ENCODE results near the gene RAX2. TPM values are rescaled to one million over a fixed set of nuclear protein-coding genes. Genes with fewer than 3 reads are reported as not detected.

The RAX2 gene
- total and polyA plus RNA-seq, 2 of the 8 experiments (the other 6 are each of a cell fraction or from before 2014, with no cell fraction given): 0.08 TPM; not detected in 1

- Histone ChIP-seq H2AK5ac (ENCODE audit: low read depth, low read length) (no peak within 1 kb of the TSS), H3K79me1 (ENCODE audit: low read depth, low read length) (peaks cover 3% of the 10 kb centered on the region; the same call in 1 of the 2 replicates), H3K36me3 (ENCODE audit: control insufficient read depth in 2 of 4, insufficient read depth in 4 of 4, low read length in 3 of 4) (peaks cover 0 to 7% (median 4%) of the 10 kb centered on the region in 4 experiments; a peak in 6 of 8 replicates), H3K14ac (ENCODE audit: insufficient read length) (no peak within 1 kb of the TSS), H4K91ac (replicated peaks; ENCODE audit: insufficient read length, low read length) (no peak within 1 kb of the TSS), H3K79me2 (ENCODE audit: control insufficient read depth in 1 of 2, insufficient read depth in 2 of 2, low read length in 2 of 2) (peaks cover 0 to 7% of the 10 kb centered on the region in 2 experiments; a peak in 1 of 4 replicates), H3K23ac (ENCODE audit: insufficient read length) (no peak within 1 kb of the TSS), H3K18ac (ENCODE audit: extremely low read depth, low read length) (peak within 1 kb of the TSS; percentile 88), H3K4ac (replicated peaks; ENCODE audit: insufficient read length, low read depth, low read length) (no peak within 1 kb of the TSS), H2BK12ac (ENCODE audit: low read depth, low read length) (peak within 1 kb of the TSS; percentile 35; the same call in 1 of the 2 replicates), H3K4me3 (ENCODE audit: extremely low read depth in 1 of 4, insufficient read depth in 2 of 4, low read depth in 3 of 4, low read length in 4 of 4) (peak within 1 kb of the TSS; percentile 88 to 95 (median 90)), H3K4me2 (ENCODE audit: insufficient read depth in 1 of 2, low read depth in 2 of 2, low read length in 2 of 2) (peak within 1 kb of the TSS; percentile 65 to 87), H4K20me1 (replicated peaks in 1 of 2; ENCODE audit: control insufficient read depth in 1 of 2, insufficient read depth in 2 of 2, low read length in 2 of 2) (peaks cover 0 to 9% of the 10 kb centered on the region in 2 experiments), H3K27ac (ENCODE audit: low read depth, low read length) (peak within 1 kb of the TSS; percentile 85), H2AFZ (ENCODE audit: low read length) (peak within 1 kb of the TSS; percentile 82; the same call in 1 of the 2 replicates), H2BK20ac (ENCODE audit: low read length) (no peak within 1 kb of the TSS), H2BK5ac (ENCODE audit: low read depth, low read length) (peak within 1 kb of the TSS; percentile 91), H4K8ac (ENCODE audit: extremely low read depth, insufficient read depth, low read length) (peak within 1 kb of the TSS; percentile 97), H3K23me2 (ENCODE audit: low read depth, low read length) (peaks cover 5% of the 10 kb centered on the region), H2BK15ac (ENCODE audit: low read length) (no peak within 1 kb of the TSS), H3K9ac (replicated peaks in 1 of 4; ENCODE audit: extremely low read depth in 1 of 4, low read depth in 3 of 4, low read length in 3 of 4) (peak within 1 kb of the TSS; percentile 65 to 93 (median 84)), H3K4me1 (replicated peaks in 1 of 4; ENCODE audit: control insufficient read depth in 3 of 4, insufficient read depth in 4 of 4, low read length in 3 of 4) (no peaks in the 10 kb centered on the region), H3K56ac (replicated peaks; ENCODE audit: insufficient read length, low read depth, low read length) (peak within 1 kb of the TSS; percentile 93), H3K27me3 (replicated peaks in 1 of 4; ENCODE audit: control insufficient read depth in 3 of 4, extremely low read depth in 1 of 4, insufficient read depth in 3 of 4, low read length in 3 of 4) (no peaks in the 10 kb centered on the region), H4K5ac (ENCODE audit: insufficient read length, low read depth, low read length) (peak within 1 kb of the TSS; percentile 85), H2BK120ac (replicated peaks; ENCODE audit: low read depth, low read length) (no peak within 1 kb of the TSS), H3K9me3 (ENCODE audit: insufficient read depth in 2 of 2, low read depth in 1 of 2, low read length in 1 of 2) (no peaks in the 10 kb centered on the region)
- ChIA-PET POLR2A (ENCODE audit: partially characterized antibody) (interaction anchor here (0.5 to 3.0 kb wide), 28 partner anchors 9 to 796 kb away, joined by 3 to 23 read pairs (median 4); partner anchors contain the start of genes ATCAY, DAPK3, EEF2 and MATK), CTCF (ENCODE audit: partially characterized antibody) (interaction anchor here (0.6 to 2.7 kb wide), 11 partner anchors 19 to 908 kb away, joined by 3 to 8 read pairs (median 4); no protein-coding TSS in a partner anchor)
- WGBS, 2 experiments (ENCODE audit: extremely low coverage in 1 of 2, insufficient coverage in 1 of 2, insufficient read length in 1 of 2, insufficient replicate concordance in 2 of 2, low coverage in 1 of 2, low lambda C conversion rate in 2 of 2, missing lambda C conversion rate in 1 of 2): 4% methylated on average over 46 of the region's 47 CpGs; no CpG with 5 or more reads in 1 of the 2 experiments
- DNase-seq (ENCODE audit: low read depth in 1 of 2, low spot score in 2 of 2) (peak; percentile 96 to 99), FAIRE-seq (peak; percentile 84)
- TF ChIP-seq EGR1 (IDR thresholded peaks at IDR 0.05; ENCODE audit: borderline replicate concordance, low read depth, low read length) (no peak), TBP (IDR thresholded peaks at IDR 0.05; ENCODE audit: low read depth, low read length) (peak; percentile 79), ATF2 (IDR thresholded peaks at IDR 0.05; ENCODE audit: low read length) (peak; percentile 86), RBBP5 (IDR thresholded peaks at IDR 0.05; ENCODE audit: borderline replicate concordance, low read depth, low read length) (no peak), SIN3A (conservative IDR thresholded peaks at IDR 0.05 in 1 of 2, IDR thresholded peaks at IDR 0.05 in 1 of 2; ENCODE audit: low read depth in 1 of 2, low read length in 2 of 2) (peak; percentile 67 to 95; a peak in 2 of 4 replicates), CHD2 (IDR thresholded peaks at IDR 0.05; ENCODE audit: low read length) (no peak), CTBP2 (IDR thresholded peaks at IDR 0.05; ENCODE audit: borderline replicate concordance, insufficient read depth, insufficient read length, low read length) (no peak), KDM1A (IDR thresholded peaks at IDR 0.05; ENCODE audit: borderline replicate concordance, low read length) (peak; percentile 86; the same call in 1 of the 2 replicates)
Measured at GRCh38 chr19:3762501-3763459, 9.2 kb downstream of the RAX2 start, which contains the start of gene MRPL54. TSS of gene MRPL54 (plus strand) at chr19:3762682. CDS start at chr19:3762701, 19 bp downstream.
